ENCODE results near the gene PCSK1N. TPM values are rescaled to one million over a fixed set of nuclear protein-coding genes. Genes with fewer than 3 reads are reported as not detected.
"Not testable (repeated sequence)": the region's sequence is repeated elsewhere in the genome, so short reads cannot be mapped to it uniquely, and the experiment has no call there.

PCSK1N gene, protein sequence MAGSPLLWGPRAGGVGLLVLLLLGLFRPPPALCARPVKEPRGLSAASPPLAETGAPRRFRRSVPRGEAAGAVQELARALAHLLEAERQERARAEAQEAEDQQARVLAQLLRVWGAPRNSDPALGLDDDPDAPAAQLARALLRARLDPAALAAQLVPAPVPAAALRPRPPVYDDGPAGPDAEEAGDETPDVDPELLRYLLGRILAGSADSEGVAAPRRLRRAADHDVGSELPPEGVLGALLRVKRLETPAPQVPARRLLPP
- 0.36 TPM for total RNA-seq

DNA sequence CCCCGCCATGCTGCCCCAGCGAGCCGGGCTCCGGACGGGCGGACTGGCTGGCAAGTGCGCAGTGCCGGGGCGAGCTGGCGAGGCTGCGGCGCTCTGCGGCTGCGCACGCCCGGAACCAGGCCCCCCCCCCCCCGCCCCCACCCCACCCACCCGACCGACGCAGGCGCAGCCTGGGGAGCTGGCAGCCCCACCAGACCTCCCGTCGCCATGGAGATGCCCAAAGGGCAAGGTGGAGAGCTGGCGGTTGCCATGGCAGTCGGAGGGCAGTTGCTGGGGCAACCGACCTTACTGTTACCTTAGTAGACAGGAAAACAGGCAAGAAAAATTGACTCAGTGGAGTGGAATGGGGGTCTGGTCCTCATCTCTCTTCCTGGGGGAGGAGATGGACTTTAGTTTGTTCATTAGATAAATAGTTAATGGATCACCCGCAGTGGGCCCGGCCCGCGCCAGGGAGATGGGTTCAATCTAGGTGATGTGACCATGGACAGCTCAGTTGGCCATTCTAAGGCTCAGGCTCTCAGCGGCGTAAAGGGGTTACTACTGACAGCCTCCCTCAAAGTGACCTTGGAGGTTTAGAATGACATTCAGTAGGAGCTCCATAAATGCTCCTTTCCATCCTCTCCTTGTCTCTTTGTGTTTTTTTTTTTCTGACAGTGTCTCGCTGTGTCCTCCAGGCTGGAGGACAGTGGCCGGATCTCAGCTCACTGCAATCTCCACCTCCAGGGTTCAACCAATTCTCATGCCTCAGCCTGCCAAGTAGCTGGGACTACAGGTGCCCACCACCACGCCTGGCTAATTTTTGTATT is at the start of gene PCSK1N:
Gene PCSK1N, minus strand, starts transcription at position 87 of the 806 bp plus-strand sequence. Its CDS starts 78 bp downstream, at position 9.
- ATAC-seq, result peak; percentile 10

DNA sequence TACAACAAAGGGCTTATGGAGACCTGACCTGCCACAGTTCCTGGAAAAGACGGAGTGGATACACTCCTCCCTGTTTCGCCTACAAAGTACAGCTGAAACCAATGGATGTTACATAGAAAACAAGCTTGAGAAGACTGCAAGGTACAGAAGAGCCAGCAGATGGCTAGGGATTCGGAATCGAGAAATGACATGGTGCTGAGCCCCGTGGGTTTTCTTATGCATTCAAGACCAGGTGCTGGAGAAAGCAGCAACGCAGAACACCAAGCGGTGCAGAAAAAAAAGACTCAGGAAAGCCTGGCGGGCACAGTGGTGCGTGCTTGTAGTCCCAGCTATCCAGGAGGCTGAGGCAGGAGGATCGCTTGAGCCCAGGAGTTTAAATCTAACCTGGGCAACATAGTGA is 48.3 kb upstream of the PCSK1N start:
- ATAC-seq, result no peak

DNA sequence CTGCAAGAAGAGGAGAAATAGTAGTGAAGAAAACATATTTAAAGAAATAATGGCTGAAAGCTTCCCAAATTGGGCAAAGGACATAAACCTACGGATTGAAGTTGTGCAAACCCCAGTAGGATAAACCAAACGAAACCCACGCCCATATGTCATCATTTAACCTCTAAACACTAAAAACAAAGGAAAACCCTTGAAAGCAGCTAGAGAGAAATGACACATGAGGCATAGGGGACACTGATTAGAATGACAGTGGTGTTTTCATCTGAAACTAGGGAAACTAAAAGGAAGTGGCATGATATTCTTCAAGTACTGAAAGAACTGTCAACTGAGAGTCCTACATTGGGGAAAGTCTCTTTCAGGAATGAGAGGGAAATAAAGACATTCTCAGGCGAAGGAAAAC is 41.5 kb upstream of the PCSK1N start:
- ATAC-seq, result not testable (repeated sequence)

DNA sequence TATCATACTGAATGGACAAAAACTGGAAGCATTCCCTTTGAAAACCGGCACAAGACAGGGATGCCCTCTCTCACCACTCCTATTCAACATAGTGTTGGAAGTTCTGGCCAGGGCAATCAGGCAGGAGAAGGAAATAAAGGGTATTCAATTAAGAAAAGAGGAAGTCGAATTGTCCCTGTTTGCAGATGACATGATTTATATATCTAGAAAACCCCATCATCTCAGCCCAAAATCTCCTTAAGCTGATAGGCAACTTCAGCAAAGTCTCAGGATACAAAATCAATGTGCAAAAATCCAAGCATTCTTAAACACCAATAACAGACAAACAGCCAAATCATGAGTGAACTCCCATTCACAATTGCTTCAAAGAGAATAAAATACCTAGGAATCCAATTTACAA is 36.6 kb upstream of the PCSK1N start:
- ATAC-seq, result not testable (repeated sequence)

DNA sequence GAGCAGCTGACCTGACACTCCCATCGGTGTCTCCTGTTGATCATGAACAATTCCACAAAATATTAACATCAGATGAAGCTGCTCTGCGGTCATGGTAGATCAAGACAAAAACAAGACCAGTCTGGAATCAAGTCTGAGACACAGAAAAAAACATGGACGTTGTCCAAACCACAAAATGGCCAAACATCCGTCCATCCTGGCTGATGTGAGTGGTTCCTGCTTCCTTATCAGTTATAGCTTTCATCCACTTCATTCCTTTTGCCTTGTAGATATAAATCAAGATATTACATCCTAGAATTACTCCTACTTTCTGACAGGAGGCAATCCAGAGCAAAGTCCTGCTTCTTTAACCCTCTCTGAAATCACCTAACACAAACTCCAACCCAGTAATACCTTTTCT is 28.8 kb upstream of the PCSK1N start:
- ATAC-seq, result no peak

DNA sequence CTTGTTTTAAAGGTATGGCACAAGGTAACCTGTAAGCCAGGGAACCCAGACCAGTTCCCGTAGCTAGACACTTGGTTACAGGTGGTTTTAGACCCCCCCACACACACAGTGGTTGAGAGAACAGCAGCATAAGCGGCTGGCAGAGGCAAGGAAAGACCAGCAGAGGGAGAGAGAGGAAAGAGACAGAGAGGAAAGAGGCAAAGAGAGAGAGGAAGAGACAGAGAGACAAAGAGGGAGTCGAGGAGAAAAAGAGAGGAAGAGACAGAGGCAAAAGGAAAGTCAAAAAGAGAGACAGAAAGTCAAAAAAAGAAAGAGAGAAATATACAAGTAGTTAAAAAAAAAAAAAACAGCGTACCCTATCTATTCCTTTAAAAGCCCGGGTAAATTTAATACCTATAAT is 19.5 kb upstream of the PCSK1N start:
- ATAC-seq, result no peak

DNA sequence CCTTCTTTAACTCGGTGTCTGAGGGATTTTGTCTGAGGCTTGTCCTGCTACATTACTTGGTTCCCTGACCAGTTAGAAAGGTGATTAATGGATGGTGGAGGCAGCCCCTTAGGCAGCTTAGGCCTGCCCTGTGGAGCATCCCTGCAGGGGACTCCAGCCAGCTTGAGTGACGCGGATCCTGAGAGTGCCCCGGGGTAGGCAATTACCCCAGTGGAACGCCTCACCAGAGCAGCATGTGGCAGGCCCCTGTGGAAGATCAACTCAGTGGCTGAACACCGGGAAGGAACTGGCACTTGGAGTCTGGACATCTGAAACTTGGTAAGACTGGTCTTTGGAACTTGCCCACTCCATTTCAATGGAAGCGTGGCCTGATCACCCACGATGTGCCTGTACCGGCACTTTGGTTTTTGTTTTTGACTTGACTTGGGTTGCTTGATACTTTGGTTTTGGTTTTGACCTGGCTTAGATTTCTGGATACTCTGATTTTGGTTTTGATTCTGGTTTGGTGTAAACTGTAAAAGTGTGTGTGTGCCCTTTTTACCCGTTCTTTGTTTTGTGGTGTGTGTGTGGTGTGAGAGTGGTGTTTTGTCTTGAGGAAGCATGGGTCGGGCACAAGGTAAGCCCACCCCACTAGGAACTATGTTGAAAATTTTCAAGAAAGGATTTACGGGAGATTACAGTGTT is 18.9 kb upstream of the PCSK1N start:
- not testable (repeated sequence) for ATAC-seq

DNA sequence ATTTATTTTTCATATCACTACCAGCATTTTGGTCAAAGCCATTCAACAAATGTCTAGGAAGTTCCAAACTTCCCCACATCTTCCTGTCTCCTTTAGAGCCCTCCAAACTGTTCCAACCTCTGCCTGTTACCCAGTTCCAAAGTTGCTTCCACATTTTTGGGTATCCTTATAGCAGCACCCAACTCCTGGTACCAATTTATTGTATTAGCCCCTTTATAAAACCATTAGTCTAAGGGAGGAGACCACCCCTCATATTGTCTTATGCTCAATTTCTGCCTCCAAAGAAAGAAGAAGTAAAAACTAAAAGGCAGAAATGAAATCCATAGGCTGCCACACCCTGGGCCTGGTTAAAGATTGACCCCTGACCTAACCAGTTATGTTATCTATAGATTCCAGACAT is 18.1 kb upstream of the PCSK1N start:
- ATAC-seq, result not testable (repeated sequence)

DNA sequence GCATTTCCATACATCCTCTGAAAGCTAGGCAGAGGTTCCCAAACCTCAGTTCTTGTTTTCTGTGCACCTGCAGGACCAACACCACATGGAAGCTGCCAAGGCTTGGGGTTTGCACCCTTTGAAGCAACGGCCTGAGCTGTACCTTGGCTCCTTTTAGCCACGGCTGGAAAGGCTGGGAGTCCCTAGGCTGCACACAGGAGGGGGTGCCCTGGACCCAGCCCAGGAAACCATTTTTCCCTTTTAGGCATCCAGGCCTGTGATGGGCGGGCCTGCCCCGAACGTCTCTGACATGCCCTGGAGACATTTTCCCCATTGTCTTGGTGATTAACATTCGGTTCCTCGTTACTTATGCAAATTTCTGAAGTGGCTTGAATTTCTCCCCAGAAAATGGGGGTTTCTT is 17.4 kb upstream of the PCSK1N start:
- no peak for ATAC-seq

DNA sequence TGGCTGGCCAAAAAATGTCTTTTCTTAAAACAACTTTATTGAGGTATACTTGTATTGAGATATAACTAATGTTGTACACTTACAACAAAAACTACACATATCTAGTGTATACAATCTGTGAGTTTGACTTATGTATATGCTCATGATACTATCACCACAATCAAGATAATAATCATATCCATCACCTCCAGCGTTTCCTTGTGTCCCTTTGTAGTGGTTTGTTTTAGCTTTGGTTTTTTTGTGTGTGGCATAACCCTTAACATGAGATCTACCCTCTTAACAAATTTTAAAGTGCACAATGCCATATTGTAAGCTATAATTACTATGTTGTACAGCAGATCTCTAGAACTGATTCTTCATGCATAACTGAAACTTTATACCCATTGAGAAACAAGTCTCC is 13.4 kb upstream of the PCSK1N start:
- no peak for ATAC-seq

DNA sequence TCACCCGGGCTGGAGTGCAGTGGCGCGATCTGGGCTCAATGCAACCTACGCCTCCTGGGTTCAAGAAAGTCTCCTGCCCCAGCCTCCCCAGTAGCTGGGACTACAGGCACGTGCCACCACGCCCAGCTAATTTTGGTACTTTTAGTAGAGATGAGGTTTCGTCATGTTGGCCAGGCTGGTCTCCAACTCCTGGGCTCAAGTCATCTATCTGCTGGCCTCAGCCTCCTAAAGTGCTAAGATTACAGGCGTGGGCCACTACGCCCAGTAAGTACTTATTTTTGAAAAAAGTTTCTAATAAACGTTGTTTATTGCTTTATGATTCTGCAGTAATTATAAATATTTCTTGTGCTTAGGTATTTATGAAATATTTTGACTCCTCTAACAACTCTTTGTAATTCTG is 4.3 kb upstream of the PCSK1N start:
- no peak for ATAC-seq

DNA sequence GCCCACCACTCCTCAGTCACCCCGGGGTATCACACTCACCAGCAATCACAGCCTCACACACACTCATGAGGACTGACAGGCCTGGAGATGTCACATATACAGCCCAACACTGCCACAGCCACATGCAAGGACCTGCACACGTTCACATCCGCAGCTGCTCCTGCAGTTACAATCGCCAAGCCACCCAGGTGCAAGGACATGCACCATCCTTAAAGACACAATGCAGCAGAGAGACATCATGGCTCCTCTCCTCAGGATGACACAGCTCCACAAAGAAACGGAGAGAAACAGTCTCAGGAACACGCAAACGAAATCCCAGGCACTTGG is 1.1 kb downstream of the PCSK1N start:
- no peak for ATAC-seq

DNA sequence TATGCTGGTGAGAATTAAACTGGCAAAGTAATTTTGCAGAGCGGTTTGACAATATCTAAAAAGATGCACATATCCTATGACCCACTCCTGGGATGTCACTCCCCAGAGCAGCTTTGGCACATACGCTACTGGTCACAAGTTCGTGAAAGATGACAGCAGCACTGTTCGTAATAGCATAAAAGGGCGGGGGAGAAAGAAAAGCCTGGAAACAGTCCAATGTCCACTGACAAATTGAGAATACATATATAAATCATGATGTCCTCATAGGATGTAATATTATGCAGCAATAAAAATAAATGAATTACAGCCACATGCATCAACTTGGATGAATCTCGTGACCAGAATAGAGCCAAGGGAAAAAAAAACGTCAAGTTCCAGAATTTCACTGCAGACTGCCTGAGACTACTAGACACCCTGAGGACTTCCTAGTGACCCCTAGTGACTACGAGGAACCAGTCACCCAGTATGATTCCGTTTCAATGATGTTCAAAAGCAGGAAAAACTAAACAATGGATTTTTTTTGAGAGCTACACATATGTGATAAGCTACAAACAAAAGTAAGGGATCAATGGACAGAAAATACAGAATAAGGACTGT is 1.8 kb downstream of the PCSK1N start:
- no peak for ATAC-seq

DNA sequence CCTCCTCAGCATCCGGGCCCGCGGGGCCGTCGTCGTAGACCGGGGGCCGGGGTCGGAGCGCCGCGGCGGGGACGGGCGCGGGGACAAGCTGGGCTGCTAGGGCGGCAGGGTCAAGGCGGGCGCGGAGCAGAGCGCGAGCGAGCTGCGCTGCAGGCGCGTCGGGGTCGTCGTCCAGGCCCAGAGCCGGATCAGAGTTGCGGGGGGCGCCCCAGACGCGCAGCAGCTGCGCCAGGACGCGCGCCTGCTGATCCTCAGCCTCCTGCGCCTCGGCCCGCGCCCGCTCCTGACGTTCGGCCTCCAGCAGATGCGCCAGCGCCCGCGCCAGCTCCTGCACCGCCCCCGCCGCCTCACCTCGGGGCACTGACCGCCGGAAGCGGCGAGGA is 3.5 kb downstream of the PCSK1N start:
- ATAC-seq, result no peak

DNA sequence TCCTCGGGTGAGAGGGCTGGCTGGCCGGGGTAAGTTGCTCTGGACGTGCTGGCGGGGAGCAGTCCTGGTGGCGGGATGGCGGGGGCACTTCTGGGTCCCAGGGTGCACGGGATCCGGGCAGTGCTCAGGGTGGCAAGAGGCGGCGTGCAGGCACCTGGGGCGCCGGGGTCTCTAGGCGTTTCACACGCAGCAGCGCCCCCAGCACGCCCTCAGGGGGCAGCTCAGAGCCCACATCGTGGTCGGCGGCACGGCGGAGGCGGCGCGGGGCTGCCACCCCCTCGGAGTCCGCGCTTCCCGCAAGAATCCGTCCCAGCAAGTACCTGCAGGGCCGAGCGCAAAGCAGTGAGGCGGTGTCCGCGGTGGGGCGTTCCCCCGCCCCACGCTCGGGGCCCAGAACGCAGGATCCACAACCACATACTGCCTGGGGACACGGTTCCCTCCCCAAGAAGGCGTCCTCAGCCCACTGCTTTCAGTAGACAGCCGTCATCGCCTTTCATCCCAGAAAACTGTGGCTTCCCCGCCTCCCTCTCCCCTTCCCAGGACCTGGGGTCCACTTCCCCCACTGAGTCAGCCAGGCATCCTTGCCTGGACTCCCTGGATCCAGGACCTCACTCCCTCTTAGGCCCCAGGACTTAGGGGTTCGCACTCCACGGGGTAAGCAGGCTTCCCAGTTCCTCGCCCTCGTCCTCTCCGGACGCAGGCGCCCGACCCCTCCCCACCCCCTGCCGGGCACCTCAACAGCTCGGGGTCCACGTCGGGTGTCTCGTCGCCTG is 4.1 kb downstream of the PCSK1N start:
- no peak for ATAC-seq

DNA sequence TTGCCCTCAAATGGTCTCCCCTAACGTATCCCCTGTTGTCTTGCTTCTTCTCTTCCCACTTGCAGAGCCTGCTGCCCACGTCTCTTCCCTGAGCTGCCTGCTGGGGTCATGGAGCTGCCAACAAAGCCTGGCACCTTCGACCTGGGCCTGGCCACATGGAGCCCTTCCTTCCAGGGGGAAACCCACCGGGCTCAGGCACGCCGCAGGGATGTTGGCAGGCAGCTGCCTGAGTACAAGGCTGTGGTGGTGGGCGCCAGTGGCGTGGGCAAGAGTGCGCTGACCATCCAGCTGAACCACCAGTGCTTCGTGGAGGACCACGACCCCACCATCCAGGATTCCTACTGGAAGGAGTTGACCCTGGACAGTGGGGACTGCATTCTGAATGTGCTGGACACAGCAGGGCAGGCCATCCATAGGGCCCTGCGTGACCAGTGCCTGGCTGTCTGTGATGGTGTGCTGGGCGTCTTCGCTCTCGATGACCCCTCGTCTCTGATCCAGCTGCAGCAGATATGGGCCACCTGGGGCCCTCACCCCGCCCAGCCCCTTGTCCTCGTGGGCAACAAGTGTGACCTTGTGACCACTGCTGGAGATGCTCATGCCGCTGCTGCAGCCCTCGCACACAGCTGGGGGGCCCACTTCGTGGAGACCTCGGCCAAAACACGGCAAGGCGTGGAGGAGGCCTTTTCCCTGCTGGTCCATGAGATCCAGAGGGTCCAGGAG is 6.2 kb downstream of the PCSK1N start:
- ATAC-seq, result no peak

DNA sequence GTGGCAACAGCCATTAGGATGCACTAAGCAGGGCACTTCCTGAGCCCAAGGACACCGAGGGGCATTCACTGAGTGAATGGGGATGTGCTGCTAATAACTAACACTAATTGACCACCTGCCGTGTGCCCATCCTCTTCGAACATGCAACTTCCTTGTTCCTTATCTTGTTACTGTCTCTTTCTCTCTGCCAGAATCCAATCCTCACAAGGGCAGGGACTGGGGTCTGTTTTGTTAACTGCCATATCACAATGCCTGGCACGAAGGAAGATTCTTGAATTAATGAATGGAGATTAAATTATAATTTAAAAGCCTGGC is 7.8 kb downstream of the PCSK1N start:
- ATAC-seq, result no peak

DNA sequence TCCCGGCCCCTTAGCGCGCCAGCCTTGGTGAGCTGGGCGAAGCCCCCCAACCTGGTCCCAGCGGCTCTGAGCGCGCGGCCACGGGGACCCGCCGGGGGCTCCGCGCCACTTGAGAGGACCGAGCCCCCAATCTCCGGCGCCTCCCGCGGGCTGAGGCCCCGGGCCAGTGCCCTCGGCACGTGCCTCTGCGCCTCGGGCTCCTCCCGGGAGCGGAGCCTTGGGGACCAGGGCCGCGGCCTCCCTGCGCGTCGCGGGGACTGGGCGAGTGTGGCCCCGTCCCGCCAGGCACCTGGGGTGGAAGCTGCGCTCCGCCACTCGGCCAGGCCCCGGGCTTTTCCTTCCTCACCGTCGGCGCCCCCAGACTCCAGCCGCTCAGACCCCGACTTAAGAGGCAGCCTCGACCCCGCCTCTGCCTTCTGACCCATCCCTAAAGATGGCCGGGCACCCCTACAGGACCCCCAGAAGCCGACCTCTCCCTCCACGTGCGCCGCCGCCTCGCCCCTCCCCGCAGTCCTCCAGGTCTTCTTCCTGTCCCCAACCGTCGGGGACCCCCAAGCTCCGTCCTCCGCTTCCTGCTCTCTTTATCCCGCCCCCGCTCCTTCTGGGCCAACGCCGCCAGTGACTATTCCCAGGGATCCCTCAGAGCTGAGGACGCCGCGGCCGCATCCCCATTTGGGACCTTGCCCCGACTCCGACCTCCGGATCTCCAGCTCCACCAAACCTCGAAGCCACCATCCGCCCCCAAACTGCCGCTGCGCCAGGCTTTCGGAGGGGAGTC is 8.3 kb downstream of the PCSK1N start:
- no peak for ATAC-seq

DNA sequence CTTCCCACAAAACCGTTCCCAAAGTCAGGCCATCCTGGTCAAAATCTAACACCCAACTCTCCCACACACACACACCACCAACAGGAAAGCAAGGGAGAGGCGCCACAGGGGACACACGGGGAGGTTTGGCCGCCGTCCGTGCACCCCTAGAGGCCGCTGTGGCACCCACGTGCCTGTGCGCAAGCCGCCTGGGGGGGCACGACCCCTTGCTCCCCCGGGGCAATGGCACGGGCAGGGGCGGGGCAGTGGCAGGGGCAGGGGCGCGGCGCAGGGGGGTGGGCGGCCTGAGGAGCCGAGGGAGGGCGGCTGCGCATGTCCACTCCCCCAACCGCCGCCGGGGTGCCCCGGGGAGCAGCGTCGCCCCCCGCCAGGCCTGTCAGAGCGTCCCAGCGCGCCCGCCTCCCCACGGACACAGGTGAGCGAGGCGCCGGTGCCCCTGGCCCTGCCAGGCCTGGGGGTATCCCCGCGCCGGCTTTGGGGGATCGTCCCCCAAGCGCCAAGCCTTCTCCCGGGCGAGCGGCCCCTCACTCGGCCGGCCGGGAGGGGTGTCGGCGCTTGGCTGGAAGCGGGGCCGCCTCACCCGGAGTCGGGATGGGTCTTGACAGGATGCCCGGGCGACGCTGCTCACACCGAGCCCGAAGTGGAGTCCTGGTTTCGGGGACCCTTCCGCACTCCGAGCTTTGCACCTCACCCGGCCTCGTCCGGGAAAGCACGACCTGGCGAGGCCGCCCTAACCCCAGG is 9.1 kb downstream of the PCSK1N start, which contains the start of gene ERAS:
Gene ERAS, plus strand, starts transcription at position 379 of the 741 bp plus-strand sequence. CDS start 2,611 bp downstream, outside the sequence.
- ATAC-seq, result no peak

DNA sequence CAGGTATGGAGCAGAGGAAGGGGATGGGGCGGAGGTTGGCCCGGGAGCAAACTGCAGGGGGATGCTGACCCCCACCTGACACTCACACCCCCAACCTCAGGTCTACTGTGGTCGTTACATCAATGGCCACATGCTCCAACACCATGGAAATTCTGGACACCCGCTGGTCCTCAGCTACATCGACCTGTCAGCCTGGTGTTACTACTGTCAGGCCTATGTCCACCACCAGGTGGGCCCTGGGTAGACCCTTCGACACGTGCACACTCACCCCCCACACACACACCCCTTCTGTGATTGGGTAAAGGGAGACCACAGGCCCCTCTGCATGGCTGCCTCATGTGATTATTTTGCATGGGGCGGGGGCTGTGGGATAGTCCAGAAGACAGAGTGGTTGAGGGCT is 11.3 kb downstream of the PCSK1N start:
- no peak for ATAC-seq

Measured in esophagus mucosa (tissue), 1 donor.